ENCODE data around the gene FAM120B.

Gene FAM120B

GRCh38 chr6:170272341-170273065 lies 34.1 kb upstream of the FAM120B start:
- DNase-seq (ENCODE audit: low read depth in 2 of 3, low spot score in 2 of 3), result no peak

DNA sequence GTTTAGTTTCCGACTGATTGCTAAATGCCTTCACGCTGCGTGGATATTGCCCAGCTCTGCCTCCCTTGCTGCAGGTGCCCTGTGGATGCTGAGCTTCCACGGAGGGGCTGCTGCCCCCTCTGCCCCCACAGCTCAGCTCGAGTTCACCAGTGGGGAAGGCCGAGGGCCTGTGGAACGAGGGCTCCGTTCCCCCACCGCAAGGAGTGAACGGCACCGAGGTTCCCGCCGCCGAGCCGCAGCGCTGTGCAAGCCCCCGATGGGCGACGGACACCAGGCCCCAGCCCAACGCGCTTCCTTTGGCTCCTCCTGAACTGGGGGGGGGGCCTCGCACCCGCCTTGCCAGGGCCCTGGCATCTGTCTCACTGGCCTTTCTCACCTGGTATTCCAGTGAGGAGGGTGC lies 33.4 kb upstream of the FAM120B start:
- no peak for DNase-seq (ENCODE audit: low read depth in 2 of 3, low spot score in 2 of 3)

DNA sequence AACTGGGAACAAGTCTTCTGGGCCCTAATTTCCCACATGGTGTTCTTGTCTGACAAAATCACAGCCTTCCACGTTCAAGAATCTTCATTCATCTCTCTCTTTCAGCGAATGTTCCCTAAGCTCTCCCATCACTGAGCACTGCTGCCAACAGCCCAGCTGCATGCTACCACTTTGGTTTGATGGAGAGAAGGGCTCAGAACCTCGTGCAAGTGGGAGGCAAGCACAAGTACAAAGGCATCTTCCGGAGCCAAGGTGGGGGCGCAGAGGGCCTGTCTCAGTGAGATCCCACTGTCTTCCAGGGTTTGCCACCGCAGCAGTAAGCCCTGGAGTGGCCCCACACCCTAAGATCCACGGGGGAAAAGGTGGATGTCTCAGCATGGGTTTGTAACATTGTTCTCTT lies 32.9 kb upstream of the FAM120B start:
- no peak for DNase-seq (ENCODE audit: low read depth in 2 of 3, low spot score in 2 of 3)

- DNase-seq (ENCODE audit: low read depth in 2 of 3, low spot score in 2 of 3), result no peak
Measured at GRCh38 chr6:170274713-170275560, 31.6 kb upstream of the FAM120B start.

- DNase-seq (ENCODE audit: low read depth in 2 of 3, low spot score in 2 of 3), result no peak
Measured at GRCh38 chr6:170276369-170277057, 30.0 kb upstream of the FAM120B start.

DNA sequence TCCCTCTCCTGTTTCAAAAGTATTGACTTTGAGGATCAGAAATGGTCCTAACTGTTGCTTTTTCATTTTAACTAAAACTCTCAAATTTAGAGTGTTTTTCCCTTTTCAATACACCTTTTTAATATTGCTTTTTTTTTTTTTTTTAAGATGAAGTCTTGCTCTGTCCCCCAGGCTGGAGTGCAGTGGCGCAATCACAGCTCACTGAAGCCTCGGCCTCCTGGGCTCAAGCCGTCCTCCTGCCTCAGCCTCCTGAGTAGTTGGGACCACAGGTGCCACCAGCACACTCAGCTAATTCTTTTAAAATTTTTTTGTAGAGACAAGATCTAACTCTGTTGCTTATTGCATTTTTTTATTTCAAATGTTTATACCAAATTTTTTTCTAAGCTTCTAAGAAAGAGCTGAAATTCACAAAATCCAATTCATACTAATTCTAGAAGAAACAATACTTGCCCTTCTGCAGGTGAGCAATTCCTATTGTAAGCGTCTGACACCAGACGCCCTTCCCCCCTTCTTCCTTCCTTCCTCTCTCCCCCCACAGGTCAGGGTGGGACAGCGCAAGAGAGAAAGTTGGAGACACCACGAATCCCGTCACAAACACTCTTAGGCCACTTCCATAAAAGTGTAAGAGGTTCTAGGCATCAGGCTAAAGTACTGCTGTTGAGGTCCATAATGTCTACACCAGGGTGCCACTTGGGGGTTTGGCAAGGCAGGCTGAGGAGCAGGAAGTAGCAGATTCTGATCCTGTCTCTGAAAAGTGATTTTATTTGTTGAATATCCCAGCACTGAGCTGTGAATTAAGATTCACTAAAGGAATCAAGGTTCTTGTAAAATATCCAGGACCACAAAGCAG lies 28.4 kb upstream of the FAM120B start:
- no peak for DNase-seq (ENCODE audit: low read depth in 2 of 3, low spot score in 2 of 3)

DNA sequence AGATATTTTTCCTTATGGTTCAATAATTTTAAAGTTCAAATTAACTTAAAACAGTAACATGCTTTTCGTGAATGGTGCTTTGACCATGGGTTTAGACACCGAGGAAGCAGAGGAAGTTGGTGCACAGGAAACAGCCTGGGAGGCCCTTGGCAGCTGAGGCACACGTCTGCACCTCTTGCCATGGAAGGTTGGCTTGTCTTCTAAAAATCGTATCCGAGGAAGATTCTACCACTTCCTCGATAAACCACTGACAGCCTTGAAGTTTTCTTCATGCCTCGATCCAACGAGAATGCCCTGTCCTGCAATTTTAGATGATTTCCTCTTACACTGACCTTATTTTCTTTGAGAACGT lies 27.8 kb upstream of the FAM120B start:
- DNase-seq (ENCODE audit: low read depth in 2 of 3, low spot score in 2 of 3), result no peak

DNA sequence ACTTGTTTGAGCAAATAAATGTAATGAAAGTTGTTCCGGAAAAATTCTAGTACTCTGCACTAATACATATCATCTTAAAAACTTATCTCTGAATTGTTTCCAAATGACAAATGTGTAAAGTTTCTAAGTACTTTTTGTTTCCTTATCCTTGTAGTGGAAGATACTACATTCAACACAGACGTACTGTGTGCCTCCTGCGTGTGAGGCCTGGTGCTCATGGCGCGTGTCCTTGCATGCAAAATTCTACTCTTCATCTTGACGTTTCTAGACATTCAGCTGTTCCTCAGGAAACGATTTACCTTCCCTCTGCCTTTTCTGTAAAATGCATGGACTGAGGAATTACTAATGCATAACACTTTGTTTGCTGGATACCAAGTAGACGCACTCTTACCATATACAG lies 27.1 kb upstream of the FAM120B start:
- no peak for DNase-seq (ENCODE audit: low read depth in 2 of 3, low spot score in 2 of 3)

GRCh38 chr6:170279977-170280688 lies 26.4 kb upstream of the FAM120B start:
- no peak for DNase-seq (ENCODE audit: low read depth in 2 of 3, low spot score in 2 of 3)

GRCh38 chr6:170280689-170281045 lies 25.9 kb upstream of the FAM120B start:
- no peak for DNase-seq (ENCODE audit: low read depth in 2 of 3, low spot score in 2 of 3)

DNA sequence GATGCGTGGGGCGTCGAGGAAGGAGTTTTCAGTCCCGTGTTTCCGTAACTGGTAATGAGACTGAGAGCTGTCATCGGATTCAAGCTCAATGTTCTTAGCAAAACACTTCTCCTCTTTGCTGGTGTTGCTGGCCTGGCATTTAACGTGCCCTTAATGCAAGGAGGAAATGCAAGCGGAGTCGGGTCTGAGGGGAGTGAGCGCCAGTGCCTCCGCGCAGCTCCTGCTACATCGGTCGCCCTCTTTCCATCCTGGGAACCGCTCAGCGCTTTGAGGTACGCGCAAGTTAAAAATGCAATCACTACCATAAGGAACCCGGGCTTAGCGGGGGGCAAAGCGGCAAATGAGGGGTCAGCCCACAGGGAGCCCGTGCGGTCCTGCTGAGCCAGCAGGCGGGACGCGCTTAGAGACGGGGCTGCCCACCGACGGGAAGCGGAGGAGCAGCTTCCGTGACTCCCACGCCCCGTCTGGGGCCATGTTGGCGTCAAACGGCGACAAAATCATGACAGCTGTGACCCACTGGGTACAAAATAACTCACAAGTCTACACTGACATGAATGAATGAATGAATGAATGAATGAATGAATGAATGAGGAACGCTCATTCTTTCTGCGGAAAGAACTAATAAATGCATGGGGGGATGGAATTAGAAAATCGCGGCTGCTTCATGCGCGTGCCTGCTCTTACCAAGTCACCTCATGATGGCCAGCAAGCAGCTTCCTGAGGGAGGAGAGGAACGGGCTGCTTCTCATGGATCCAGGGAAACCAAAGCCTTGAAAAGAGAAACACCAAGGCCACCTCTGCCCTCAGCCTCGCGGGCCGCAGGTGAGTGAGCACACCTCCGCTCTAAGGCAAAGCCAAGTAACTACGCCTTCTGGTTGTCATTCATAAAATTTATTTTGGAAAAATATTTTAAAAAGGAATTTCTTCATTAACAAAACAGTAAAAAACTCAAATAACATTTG lies 24.9 kb upstream of the FAM120B start:
- no peak for DNase-seq (ENCODE audit: low read depth in 2 of 3, low spot score in 2 of 3)

DNA sequence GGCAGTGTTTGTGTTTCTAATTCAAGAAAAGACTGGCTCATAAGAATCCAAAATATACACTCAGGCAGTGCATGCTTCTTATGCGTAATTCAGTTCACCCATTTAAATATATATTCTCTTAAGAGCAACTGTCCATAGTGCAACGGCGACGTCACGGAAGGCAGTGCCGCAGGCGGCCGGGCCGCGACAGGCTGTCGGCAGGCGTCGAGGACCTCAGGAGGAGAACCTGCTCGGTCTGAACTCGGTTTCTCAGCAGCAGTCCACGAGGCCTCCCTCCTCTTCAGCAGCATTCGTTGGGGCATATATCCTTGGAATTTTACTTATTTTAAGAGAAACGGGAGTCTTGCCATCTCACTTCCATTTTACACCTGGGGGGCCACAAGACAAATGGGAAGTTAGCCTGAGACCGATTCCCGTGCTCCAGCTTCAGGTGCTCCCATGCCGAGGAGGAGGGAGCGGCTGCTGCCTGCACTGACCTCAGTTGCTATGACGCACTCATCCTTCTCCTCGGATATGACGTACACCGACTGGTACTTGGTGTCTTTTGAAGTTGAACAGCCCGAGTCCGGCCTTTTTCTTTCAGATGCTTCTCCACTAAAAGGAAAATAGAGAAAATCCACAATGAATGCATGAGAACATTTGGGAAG lies 23.9 kb upstream of the FAM120B start:
- DNase-seq (ENCODE audit: low read depth in 2 of 3, low spot score in 2 of 3), result no peak

- no peak for DNase-seq (ENCODE audit: low read depth in 2 of 3, low spot score in 2 of 3)
Measured at GRCh38 chr6:170283212-170284081, 23.1 kb upstream of the FAM120B start.

GRCh38 chr6:170284126-170284773 lies 22.3 kb upstream of the FAM120B start:
- DNase-seq (ENCODE audit: low read depth in 2 of 3, low spot score in 2 of 3), result no peak

DNA sequence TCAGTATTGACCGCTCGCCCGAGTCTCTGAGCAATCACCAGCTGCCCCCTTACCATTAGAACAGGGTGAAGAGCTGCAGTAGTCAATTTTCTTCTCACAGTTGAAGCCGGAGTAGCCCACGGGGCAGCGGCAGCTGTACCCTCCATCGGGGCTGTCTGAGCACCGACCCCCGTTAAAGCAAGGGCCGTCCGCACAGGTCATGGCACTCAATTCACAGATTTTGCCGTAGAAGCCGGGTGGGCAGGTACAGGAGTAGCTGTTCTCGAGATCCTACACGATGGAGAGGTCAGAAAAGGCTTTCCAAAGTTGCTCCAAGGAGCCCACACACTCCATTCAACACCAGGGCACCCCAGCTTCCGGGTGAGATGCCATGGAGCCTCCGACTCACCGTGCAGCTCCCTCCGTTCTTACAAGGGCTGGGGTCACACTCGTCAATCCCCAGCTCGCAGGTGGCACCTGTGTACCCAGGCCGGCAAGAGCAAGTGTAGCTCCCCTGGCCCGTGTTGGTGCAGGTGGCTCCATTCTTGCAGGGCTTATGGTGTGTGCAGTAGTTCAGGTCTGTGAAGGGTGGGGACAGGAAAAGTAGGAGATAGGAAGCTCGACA lies 21.6 kb upstream of the FAM120B start:
- DNase-seq (ENCODE audit: low read depth in 2 of 3, low spot score in 2 of 3), result no peak

DNA sequence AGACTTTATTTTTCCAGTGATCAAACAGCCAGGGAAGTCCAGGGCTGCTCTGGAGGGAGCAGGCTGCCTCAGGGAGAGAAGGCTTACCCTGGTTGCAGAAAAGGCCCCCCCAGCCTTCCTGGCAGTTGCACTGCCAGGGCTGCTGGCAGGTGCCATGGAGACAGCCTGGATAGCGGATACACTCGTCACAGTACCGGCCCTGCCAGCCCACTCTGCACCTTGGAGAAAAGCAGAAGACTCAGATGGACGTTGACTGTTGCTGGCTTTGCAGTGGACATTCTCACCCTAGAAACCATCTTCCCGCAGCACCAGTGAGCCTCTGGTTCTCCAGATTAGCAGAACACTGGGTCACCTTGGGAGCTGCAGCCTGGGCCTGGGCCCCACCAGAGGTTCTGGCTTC lies 21.1 kb upstream of the FAM120B start:
- DNase-seq (ENCODE audit: low read depth in 2 of 3, low spot score in 2 of 3), result no peak

Data from activated CD8-positive, alpha-beta memory T cell treated with anti-CD3 and anti-CD28 coated beads for 48 hours (primary cell).